KMS-11 (cell line): ENCODE data around the gene ANO5.
"Not testable (repeated sequence)": the region's sequence is repeated elsewhere in the genome, so short reads cannot be mapped to it uniquely, and the experiment has no call there.

Experiments used
- H2AFZ ChIP-seq: fragments of 200-600 bp; sonication (generic); 2 replicates; pipeline ENCODE4 v1.6.1; 2016; ENCODE audit warnings: antibody characterized with exemption, mixed run types, low read depth
- H3K27ac ChIP-seq: fragments of 200-600 bp; sonication (generic); 2 replicates; pipeline ENCODE4 v1.6.1; 2016; ENCODE audit warnings: mild to moderate bottlenecking, mixed run types
- H3K27me3 ChIP-seq: fragments of 200-600 bp; sonication (generic); 2 replicates; pipeline ENCODE4 v1.6.1; 2017; ENCODE audit warnings: mild to moderate bottlenecking, low read depth, mixed run types, moderate library complexity; ENCODE audit not compliant: insufficient read depth
- H3K36me3 ChIP-seq: fragments of 200-600 bp; sonication (generic); 2 replicates; pipeline ENCODE4 v1.6.1; 2017; ENCODE audit warnings: mild to moderate bottlenecking, mixed run types; ENCODE audit not compliant: insufficient read depth
- H3K4me1 ChIP-seq: fragments of 200-600 bp; sonication (generic); 2 replicates; pipeline ENCODE4 v1.6.1; 2016; ENCODE audit warnings: mild to moderate bottlenecking, low read depth, mixed run types; ENCODE audit not compliant: poor library complexity, severe bottlenecking
- H3K4me2 ChIP-seq: fragments of 200-600 bp; sonication (generic); 2 replicates; pipeline ENCODE4 v1.7.0; 2016; ENCODE audit warnings: mild to moderate bottlenecking, mixed run types
- H3K4me3 ChIP-seq: fragments of 200-600 bp; sonication (generic); IDR thresholded peaks from 2 replicates; pipeline ENCODE4 v1.6.1; 2017; ENCODE audit warnings: low read depth, low read length, mixed read lengths; ENCODE audit not compliant: insufficient read depth
- H3K79me2 ChIP-seq: fragments of 200-600 bp; sonication (generic); 2 replicates; pipeline ENCODE4 v1.6.1; 2016; ENCODE audit warnings: low read depth, mixed run types; ENCODE audit not compliant: insufficient read depth
- H3K9ac ChIP-seq: fragments of 200-600 bp; sonication (generic); 2 replicates; pipeline ENCODE4 v1.6.1; 2016; ENCODE audit warnings: mild to moderate bottlenecking, mixed run types
- H4K20me1 ChIP-seq: fragments of 200-600 bp; sonication (generic); 2 replicates; pipeline ENCODE4 v1.6.1; 2016; ENCODE audit warnings: mild to moderate bottlenecking, mixed run types; ENCODE audit not compliant: insufficient read depth
- CTCF ChIP-seq: fragments of 200-600 bp; sonication (generic); conservative IDR thresholded peaks from 2 replicates; pipeline ENCODE4 v1.6.1; 2017; ENCODE audit warnings: low read depth, mild to moderate bottlenecking, antibody characterized with exemption, low read length, moderate library complexity, mixed read lengths

ANO5 gene

DNA sequence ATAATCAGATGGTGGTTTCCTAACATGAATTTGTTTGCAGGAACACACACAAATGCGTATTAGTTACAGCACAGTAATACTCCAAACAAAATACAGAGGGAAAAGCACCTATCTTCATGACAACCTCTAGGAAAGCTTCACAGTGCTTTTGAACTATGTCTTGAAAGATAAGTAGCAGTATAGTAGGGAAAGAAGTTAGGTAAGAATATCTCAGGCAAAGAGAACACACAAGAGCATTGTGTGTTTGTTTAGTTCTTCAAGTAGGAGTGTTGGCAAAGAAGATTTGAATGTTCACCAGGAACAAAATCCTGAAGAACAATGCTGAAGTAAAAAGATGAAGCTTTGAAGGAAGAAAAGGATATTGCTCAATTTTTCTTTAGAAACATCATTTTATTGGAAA is 54.1 kb downstream of the ANO5 start:
- no peak overlapping the region for H3K9ac ChIP-seq
- no peak for TF ChIP-seq CTCF
- H3K4me3 ChIP-seq, result no peak overlapping the region
- no peaks in the 10 kb centered on the region for H3K4me1 ChIP-seq
- H3K36me3 ChIP-seq, result no peaks in the 10 kb centered on the region
- no peaks in the 10 kb centered on the region for H3K27me3 ChIP-seq
- H3K4me2 ChIP-seq, result no peak overlapping the region
- H4K20me1 ChIP-seq, result no peaks in the 10 kb centered on the region
- no peak overlapping the region for H2AFZ ChIP-seq
- no peak overlapping the region for H3K27ac ChIP-seq
- no peaks in the 10 kb centered on the region for H3K79me2 ChIP-seq

DNA sequence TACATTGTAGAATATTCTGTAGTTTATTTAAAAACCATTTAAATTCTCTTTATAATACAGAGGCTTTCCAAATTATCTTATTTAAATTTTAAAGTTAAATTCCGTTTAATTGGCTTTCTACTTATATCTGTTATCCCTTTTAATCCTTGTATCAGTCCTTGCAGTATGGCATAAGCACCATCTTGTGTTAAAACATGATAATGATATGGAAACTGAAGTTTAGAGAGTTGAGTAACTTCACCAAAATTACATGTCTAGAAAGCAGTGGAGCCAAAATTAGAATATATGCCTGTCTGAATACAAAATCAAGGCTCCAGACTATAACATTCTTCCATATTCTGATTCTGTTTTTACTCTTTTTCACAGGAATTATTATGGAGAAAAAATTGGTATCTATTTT is 57.0 kb downstream of the ANO5 start:
- no peaks in the 10 kb centered on the region for H3K79me2 ChIP-seq
- H3K27me3 ChIP-seq, result no peaks in the 10 kb centered on the region
- H3K27ac ChIP-seq, result no peak overlapping the region
- H3K4me1 ChIP-seq, result no peaks in the 10 kb centered on the region
- H2AFZ ChIP-seq, result no peak overlapping the region
- no peak overlapping the region for H3K9ac ChIP-seq
- no peaks in the 10 kb centered on the region for H3K36me3 ChIP-seq
- H3K4me3 ChIP-seq, result no peak overlapping the region
- H4K20me1 ChIP-seq, result no peaks in the 10 kb centered on the region
- no peak overlapping the region for H3K4me2 ChIP-seq
- no peak for TF ChIP-seq CTCF

DNA sequence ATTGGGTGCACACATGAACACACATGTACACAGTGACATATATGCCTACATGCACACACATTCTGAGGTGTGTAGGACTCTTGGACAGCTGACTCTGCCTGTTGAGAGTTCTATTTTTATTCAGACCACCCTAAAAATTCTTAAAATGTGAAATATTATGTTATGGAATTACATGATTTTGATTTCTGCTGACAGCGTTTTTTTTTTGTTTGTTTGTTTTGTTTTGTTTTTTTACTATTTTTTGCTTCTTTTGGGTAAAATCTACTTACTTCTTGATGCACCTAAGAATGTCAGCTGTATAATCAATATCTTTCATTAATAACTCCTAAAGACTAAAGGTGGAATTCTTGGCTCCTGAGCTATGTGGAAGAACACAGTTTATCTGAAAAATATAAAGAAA is 64.0 kb downstream of the ANO5 start:
- Histone ChIP-seq H3K27me3 (no peaks in the 10 kb centered on the region), H2AFZ (no peak overlapping the region), H3K4me2 (no peak overlapping the region)

GRCh38 chr11:22263613-22264012 is 70.7 kb downstream of the ANO5 start:
- Histone ChIP-seq H3K4me1 (no peaks in the 10 kb centered on the region), H4K20me1 (no peaks in the 10 kb centered on the region), H2AFZ (no peak overlapping the region), H3K27me3 (no peaks in the 10 kb centered on the region), H3K79me2 (no peaks in the 10 kb centered on the region), H3K4me3 (no peak overlapping the region), H3K27ac (no peak overlapping the region), H3K4me2 (no peak overlapping the region), H3K9ac (no peak overlapping the region), H3K36me3 (no peaks in the 10 kb centered on the region)
- no peak for TF ChIP-seq CTCF

More for the DNA sequence above, 64.0 kb downstream of the ANO5 start:
- no peak for TF ChIP-seq CTCF
- H3K36me3 ChIP-seq, result no peaks in the 10 kb centered on the region
- H3K4me1 ChIP-seq, result no peaks in the 10 kb centered on the region
- H3K9ac ChIP-seq, result no peak overlapping the region
- no peaks in the 10 kb centered on the region for H3K79me2 ChIP-seq
- no peak overlapping the region for H3K27ac ChIP-seq
- H4K20me1 ChIP-seq, result no peaks in the 10 kb centered on the region
- H3K4me3 ChIP-seq, result no peak overlapping the region

- not testable (repeated sequence) for H2AFZ ChIP-seq, H3K4me2 ChIP-seq, H3K27ac ChIP-seq, H3K9ac ChIP-seq, H3K27me3 ChIP-seq, H3K4me3 ChIP-seq, H4K20me1 ChIP-seq, H3K79me2 ChIP-seq, H3K36me3 ChIP-seq, H3K4me1 ChIP-seq
Observed at GRCh38 chr11:22268983-22269624, 76.2 kb downstream of the ANO5 start.
